Activated CD4-positive, alpha-beta T cell treated with anti-CD3 and anti-CD28 coated beads, Interleukin-2, Interleukin-6, amounts not matched to agents 100 ng/mL and 50 ng/mL, durations not matched to agents 16 hours and 8 hours (primary cell): ENCODE data around the gene CDKAL1.
"Not testable (repeated sequence)": the region's sequence is repeated elsewhere in the genome, so short reads cannot be mapped to it uniquely, and the experiment has no call there.

Source experiments
- DNase-seq: peaks from one replicate; pipeline ENCODE4 v3.0.0-alpha.2; 2020

The CDKAL1 gene

DNA sequence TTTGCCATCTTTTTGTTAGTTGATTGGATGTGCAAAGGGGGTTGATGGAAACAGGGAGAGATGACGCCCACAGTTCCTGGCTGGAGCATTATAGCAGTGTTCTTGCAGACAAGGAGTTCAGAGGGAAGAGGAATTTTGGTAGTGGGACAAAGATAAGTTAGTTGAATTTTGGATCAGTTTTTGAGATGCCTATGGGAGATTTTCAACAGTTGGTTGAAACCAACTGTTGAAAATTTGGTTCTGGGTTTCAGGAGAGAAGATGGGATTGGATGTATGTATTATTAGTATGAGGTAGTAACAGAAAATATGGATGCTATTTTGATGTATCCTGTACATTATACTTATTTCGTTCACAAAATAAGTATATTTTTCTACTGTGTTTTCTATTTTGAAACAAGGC, 274.2 kb downstream of the CDKAL1 start:
- no peak for DNase-seq

DNA sequence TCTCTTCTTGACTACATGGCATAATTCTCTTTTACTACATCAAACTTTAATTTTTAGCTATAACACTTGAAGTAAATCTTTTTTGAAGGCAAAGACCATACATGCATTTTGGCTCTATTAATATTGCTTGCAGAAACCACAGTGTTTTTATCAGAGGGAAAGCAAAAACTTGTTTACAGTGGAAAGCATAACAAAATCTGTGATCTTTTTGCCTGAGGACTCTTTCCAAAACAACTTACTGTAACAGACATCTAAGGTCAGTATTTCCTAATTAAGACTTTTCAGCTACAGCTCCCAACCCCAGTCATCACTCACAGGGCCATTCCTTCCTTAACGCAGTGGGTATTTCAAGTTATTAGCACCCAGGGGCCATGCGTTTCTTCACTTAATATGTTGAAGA, 274.7 kb downstream of the CDKAL1 start:
- DNase-seq, result no peak

DNA sequence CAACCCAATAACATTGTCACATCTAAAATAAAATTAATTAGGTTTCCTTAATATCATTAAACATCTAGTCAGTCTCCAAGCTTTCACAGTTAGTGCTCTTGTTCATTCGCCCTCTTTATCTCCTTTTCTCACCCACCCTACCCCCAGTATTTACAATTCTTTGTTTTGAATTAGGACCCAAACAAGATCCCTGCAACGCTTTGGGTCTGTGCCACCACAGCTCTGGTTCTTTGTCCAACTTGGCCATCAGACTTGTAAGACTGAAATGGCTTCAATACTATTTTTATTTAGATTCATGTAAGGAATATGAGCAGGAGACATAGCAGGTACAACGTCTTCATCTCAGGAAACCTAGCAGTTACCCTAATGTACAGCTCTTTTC, 276.5 kb downstream of the CDKAL1 start:
- no peak for DNase-seq

DNA sequence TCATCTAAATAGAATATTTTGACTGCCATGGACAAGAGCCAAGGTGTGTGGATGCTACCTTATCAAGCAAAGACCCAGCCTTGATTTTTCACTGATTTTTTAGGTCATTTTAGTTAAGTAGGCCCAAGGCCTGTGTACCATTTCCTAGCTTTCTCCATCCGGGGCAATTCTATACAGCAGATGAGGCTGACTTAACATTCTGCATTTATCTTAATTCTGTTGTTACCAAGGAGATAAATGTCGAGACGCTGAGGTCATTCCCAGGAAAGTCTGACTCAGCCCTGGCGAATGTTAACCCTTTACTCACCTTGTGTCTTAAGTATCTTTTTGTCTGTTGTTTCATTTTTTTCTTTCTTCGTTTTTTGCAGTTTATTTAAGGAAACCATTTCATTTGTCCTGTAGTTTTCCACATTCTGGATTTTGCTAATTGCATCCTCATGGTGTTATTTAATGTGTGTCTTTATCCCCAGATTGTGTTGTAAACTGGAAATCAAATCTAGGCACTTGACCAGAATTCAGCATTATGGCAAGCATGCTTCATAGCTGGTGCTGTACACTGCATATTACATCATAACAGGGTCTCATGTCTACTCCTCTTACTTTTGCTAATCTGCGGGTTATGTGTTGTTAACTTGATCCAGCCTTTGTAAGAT, 277.0 kb downstream of the CDKAL1 start:
- DNase-seq, result peak; percentile 15

DNA sequence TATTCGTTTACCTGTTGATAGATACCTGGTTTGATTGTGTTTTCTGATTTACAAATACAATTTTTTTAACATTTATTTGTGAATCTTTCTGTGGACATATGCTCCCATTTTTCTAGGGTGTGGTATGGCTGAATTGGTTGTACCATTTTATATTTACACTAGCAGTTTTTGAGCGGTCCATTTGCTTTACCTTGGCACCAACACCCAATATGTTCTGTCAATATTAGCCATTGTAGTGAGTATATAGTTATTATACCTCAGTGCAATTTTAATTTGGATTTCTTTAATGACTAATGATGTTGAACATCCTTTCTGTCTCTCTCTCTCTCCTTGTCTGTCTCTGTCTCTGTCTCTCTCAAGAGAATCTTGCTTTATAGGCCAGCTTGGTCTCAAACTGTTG, 278.5 kb downstream of the CDKAL1 start:
- DNase-seq, result no peak

DNA sequence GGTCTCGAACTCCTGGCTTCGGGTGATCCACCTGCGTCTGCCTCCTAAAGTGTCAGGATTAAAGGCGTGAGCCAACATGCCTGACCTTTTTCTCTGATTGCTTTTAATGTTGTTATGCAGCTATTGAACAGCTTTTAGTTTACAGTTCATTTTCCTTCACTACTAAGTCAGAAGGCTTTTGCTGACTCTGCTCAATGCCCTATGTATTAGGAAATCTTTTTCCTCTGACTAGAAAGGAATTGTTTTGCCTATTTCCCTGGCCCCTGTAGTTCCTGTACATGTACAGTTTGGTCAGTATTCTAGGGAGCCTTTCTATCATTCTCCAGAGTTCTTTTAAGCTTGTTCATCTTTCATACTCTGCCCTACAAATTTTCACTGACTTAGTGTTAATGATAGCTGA, 280.2 kb downstream of the CDKAL1 start:
- no peak for DNase-seq

DNA sequence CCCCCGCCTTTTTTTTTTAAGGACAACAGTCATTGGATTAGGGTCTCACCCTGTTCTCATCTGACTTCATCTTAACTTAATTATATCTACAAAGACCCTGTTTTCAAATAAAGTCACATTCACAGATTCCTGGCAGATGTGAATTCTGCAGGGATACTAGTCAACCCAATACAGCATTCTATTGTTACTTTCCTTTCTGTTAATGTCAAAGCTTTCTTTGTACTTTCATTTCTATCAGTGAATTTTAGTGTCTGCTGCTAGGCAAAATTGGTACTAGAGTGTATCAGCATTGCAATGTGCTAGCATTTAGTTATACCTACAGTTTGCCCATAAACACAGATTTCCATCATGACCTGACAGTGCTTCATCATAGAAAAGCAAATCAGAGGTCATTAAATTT, 281.9 kb downstream of the CDKAL1 start:
- no peak for DNase-seq

DNA sequence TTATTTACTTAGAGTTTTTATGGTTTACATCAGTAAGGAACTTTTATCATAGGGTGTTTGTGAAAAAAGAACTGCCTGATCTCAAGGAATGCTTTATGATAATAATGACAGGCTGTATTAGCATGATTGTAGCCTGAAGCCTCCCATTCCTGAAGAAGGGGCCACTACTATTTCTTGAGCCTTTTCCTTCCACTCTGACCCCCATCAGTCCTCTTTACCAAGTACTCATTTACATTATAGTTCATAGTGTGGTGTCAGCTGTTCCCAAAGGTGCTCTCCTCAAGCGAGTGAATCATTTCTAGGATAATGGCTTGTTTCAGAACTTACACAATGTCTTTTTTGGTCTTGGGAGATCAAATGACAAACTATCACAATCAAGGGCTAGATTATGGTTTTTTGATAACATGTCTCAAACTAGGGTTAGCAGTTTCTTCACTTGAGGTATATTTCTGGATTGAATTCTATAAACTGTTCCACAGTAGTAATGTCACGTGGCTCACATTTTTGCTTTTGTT, 283.6 kb downstream of the CDKAL1 start:
- no peak for DNase-seq

DNA sequence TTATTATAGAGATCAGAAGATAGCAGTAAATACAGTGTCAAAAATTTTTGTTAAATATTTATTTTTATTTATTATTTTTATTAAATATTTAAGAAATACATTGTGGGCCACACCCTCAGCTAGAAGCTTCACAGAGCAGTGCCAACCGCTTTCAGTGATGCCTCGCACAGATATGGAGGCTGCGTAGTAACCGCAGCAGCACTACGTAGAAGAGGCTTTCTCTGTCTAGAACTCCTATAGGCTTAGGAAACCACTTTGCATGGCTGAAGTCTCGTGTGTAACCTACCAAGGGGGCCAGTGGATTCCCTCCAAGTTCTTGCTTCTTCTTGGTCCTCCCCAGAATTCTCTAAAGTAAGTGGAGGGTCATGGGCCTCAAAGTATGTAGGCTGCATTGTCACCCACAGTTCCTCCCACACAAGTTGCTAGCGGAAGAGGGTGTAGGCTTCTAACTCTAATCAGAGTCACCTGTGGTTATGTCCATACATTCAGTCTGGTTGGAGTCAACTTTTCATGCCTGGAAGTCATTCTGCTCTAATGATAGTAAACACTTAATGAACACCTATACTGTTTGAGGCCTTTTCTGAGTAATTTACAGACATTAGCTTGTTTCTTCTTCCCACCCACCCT, 285.6 kb downstream of the CDKAL1 start:
- no peak for DNase-seq

DNA sequence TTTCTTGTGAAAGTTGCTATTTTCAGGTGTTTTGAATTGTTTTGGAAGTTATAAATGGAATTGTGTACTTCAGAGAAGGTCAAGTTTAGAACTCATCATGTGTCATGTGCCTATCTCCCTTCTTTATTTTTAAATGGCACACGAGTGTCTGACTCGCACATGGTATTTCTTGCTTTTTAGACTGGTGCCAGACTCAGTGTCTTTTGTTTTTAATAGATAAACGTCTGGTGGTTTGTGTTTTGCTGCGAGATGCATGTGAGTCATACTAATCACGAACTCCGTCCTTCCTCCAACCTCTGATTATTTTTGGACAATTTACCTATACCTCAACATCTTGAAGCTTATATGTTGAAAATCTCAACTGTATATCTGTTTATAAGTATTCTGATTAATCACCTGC, 292.1 kb downstream of the CDKAL1 start:
- DNase-seq, result no peak

DNA sequence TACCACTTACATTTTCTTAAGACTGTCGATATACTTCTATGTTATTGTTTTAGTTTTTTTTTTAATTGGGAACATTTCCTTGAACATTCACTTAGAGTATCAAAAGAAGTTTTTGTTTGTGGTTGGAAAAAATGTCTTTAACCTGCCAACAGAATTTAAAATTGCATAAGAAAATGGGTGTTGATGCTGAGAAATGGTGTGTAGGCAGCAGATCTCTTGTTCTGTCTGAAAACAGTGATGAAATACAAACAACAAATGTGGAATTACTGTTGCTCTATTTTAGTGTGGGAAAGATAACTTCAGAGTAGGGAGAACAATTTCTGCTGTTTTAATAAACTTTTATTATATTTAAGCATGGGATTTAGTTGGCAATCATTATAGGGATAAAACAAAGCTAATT, 293.5 kb downstream of the CDKAL1 start:
- no peak for DNase-seq

DNA sequence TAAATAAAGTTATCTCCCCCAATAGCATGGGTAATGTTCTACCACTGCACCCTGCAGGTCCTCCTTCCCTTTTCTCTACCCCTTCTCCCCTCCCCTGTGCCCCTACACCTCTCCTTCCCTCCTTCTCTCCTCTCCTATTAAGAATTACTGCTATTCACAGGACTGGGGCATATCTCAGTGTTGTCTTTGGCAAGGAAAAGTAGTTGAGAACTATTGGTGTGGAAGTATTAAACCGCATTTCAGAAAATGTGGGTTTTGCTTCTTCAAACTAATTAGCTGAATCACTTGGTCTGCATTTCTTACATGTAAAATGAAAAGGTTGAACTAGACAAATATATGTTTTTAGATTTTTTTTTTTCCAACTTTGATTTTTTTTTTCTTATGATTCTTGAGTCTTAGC, 296.3 kb downstream of the CDKAL1 start:
- DNase-seq, result no peak

DNA sequence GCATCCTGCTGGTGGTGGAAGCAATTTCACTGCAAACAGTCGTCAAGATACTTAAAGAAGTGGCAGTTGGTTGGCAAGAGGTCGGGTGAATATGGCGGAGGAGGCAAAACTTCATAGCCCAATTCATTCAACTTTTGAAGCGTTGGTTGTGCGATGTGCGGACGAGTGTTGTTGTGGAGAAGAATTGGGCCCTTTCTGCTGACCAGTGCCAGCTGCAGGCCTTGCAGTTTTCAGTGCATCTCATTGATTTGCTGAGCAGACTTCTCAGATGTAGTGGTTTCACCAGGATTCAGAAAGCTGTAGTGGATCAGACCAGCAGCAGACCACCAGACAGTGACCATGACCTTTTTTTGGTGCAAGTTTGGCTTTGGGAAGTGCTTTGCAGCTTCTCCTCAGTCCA, 297.0 kb downstream of the CDKAL1 start:
- DNase-seq, result not testable (repeated sequence)

DNA sequence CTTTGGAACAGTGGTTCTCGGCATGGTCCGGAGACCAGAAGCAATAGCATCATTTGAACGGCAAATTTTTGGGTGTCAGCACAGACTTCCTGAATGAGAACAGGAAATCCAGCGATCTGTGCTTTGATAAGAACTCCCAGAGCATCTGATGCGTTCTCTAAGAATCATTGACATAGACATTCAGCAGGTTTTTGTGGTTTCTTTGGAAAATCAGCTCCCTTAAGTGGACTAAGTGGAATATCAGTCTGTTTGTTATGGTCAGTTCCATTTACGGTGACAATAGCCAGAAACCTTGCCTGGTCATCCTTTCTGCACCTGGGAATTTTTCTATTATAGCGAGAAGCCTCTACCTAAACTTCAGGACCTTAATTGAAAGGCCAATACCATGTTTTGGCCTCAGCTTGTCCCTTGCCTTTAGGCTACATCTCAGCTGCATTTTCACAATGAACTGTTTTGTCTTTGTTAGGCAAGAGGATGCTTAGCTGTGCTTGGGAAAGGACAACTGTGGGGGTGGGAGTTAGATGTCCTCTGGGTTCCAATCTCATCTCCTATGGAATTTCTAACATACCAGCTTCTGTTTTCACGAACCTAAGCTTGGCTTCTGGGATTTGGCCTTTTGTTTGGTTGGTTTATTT, 299.7 kb downstream of the CDKAL1 start:
- DNase-seq, result no peak

DNA sequence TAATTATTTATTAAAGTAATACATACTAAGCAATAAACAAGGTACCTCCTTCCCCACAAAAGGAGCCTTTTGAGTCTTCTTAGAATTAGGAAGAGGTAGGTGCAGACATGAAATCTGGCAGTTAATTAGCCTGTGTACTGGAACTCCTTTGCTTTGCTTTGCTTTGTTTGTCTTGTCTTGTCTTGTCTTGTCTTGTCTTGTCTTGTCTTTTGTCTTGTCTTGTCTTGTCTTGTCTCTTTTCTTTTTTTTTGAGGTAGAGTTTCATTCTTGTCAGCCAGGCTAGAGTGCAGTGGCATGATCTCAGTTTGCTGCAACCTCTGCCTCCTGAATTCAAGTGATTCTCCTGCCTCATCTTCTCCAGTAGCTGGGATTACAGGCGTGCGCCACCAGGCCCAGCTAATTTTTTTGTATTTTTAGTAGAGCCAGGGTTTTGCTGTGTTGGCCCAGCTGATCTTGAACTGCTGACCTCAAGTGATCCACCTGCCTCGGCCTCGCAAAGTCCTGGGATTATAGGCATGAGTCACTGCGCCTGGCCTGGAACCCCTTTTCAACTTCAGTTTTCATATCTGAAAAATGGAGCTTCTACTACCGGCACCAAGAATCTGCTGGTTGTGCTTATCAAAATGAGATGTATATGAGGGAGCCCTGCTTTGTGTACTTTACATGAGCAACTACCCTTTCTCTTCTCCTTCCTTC, 301.2 kb downstream of the CDKAL1 start:
- no peak for DNase-seq

DNA sequence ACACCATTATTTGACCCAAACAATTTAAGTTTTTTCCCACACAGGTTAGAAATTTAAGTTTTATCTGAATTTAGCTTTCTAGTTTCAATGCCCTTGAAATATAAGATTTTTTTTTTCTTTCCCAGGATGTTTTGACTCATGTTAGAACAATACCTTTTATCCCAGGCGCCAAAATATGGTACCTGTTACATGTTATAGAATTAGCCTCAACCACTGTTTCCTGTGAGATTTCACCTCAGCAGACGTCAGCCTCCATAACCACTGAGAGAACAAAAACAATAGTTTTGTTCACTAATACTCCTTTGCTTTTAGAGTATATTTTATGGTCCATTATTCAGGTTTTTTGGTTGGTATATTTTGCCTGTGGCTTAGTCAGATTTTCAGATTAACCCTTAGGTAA, 302.9 kb downstream of the CDKAL1 start:
- DNase-seq, result peak; percentile 13

DNA sequence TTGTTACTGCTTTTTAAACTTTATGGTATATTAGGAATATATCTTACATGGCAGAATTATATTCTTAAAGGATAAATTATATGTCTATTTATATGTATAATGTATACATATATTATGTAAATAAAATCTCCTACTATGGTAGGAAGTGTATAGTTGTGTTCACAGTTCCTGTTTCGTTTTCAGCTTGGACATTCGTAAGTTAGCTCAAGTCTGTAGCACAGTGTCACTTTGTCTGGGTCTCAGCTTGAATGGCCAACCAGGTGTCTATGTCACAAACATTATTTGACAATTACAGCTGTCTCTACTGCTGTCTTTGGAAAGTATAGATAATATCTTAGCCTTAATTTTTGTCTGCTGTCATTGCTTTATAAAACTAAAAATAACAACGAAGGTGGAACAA, 303.9 kb downstream of the CDKAL1 start:
- DNase-seq, result no peak

DNA sequence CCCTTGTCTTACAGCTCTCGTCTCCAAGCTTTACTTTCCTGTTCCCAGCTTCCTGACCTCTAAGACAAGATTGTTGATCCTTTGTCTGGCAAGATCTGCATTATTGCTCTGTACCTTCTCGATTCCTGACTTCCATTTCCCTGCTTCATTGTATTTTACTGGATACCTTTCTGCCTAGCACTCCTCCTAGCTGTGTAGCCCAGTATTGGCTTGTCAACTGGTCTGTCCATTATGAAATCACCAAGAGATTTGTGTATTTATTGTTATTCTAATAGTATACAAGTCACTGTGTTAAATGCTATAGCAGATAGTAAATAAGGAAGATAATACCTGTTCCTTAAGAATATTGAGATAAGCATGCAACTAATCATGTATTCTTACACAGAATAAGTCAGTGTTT, 305.4 kb downstream of the CDKAL1 start:
- no peak for DNase-seq

DNA sequence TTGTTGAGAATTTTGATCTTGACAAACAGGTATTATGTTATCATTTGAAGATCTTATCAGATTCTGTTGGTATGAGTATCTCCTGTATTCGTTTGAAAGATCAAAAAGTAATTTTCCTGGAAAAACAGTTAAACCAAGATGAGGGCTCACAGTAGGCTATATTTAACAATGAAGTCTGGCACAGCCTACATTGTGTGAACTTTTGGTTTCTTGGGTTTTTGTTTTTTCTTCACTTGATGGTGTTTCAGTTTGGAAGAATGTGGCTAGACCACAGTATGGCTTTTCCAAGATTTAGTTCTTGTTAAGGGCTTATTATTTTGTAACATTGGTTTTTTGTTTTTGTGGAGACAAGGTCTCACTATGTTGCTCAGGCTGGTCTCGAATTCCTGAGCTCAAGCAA, 306.4 kb downstream of the CDKAL1 start:
- DNase-seq, result no peak

DNA sequence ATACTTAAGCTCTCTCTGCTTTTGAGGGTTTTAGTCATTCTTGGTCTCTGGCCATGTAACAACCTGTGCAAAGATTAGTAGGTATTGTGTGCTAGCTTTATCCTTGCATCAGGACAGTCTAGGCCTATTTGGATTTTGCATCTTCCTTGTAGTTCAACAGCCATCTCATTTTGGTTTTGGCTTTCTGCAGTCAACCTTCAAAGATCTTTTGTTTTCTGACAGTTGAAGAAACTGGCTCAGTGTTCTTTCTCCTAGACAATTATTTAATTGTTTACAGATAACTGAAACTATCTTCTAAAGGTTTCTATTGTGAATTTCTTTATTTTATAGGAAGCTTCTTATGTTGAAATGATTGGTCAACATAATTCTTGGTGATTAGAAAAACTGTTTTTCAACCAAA, 307.5 kb downstream of the CDKAL1 start:
- DNase-seq, result no peak

DNA sequence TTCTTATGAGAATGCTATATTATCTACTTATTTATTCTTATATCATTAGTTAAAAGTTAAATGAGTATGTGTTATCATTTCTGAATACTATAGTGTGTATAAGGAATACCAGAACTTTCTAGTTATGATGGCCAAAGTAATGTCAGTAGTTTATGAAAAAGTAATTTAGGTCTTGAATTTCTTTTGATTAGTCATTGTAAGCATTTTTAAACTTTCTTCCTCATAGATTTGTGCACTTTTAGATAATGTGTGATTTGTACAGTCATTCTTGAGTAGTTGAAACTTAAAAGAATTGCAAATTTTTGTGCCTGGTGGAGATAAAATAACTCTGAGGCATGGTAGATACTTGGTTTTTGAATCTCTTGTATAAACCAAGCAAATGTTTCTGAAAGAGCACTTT, 311.3 kb downstream of the CDKAL1 start:
- peak; percentile 16 for DNase-seq

DNA sequence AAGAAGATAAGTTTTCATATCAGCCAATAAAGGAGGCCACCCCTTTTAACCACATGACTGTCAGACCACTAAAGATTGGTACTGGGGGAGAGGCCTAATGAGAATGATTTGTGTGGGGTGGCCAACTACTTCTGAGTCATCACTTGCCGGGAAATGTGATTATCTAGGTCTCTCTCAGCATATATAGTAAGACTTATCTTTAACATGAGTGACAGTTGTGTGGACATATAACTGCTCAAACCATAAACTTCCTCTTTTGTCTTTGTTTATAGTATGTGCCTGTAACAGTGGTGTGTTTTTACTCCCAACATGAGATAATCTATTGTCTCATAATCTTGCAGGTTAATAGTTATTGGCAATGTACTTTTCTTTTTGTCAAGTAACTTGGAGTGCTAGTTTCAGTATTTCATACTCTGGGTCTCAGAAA, 312.4 kb downstream of the CDKAL1 start:
- peak; percentile 68 for DNase-seq

DNA sequence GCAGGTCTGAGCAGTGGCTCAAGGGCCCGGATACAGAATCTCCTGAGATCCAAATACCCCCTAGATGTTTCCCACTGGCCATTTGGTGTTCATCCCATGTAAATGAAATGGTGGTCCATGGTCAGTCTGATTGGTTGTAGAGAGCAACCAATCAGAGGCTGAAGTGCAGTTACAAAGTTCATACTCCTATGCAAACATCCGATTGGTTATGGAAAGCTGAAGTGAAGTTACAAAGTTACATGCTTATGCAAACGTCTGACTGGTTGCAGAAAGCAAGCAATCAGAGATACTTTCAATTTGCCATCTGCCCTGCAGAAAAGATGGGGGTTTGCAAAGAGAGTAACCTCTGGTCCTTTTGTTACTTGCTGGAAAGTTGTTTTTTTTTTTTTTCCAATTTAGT, 313.6 kb downstream of the CDKAL1 start:
- no peak for DNase-seq
